SJSA1 (cell line): ENCODE measurements around the gene MKI67. TPM values are rescaled to one million over a fixed set of nuclear protein-coding genes. Genes with fewer than 3 reads are reported as not detected.

Experiments used
- DNase-seq, 2 experiments: peaks; one replicate each; pipeline ENCODE4 v3.0.0-alpha.2; 2015 to 2020; ENCODE audit warnings: low spot score in 2 of 2, low read depth in 1 of 2
- H3K27ac ChIP-seq: fragments of 250-450 bp; sonication (Bioruptor Pico); 2 replicates; pipeline ENCODE4 v1.5.1; 2020; ENCODE audit warnings: mild to moderate bottlenecking, moderate library complexity
- H3K27me3 ChIP-seq: fragments of 250-450 bp; sonication (Bioruptor Pico); replicated peaks from 2 replicates; pipeline ENCODE4 v1.5.1; 2020; ENCODE audit warnings: mild to moderate bottlenecking, moderate library complexity
- H3K36me3 ChIP-seq: fragments of 250-450 bp; sonication (Bioruptor Pico); 2 replicates; pipeline ENCODE4 v1.5.1; 2020; ENCODE audit warnings: mild to moderate bottlenecking
- H3K4me1 ChIP-seq: fragments of 250-450 bp; sonication (Bioruptor Pico); replicated peaks from 2 replicates; pipeline ENCODE4 v1.6.1; 2021; ENCODE audit warnings: mild to moderate bottlenecking
- H3K4me3 ChIP-seq: fragments of 250-450 bp; sonication (Bioruptor Pico); 2 replicates; pipeline ENCODE4 v1.5.1; 2020; ENCODE audit warnings: mild to moderate bottlenecking
- H3K9me3 ChIP-seq: fragments of 250-450 bp; sonication (Bioruptor Pico); replicated peaks from 2 replicates; pipeline ENCODE4 v1.5.1; 2020; ENCODE audit warnings: mild to moderate bottlenecking
- total RNA-seq: library from RNA; depleted of rRNA; stranded (reverse); fragments of >200 nt; shearing (Covaris generic); gene quantifications from 2 replicates; pipeline ENCODE4 v1.2.3, GENCODE V29; 2014

Gene MKI67
- total RNA-seq, 1 experiment from 2014 or later = 50.4 TPM

- no peak overlapping the region for H3K4me3 ChIP-seq
- H3K27me3 ChIP-seq = no peaks in the 10 kb centered on the region
- H3K9me3 ChIP-seq = no peaks in the 10 kb centered on the region
- no peaks in the 10 kb centered on the region for H3K4me1 ChIP-seq
- H3K36me3 ChIP-seq = peaks cover 100% of the 10 kb centered on the region
- no peak for DNase-seq
- H3K27ac ChIP-seq = no peak overlapping the region
Measured at GRCh38 chr10:128111696-128112095, 14.5 kb downstream of the MKI67 start.

GRCh38 chr10:128110339-128110738, 15.9 kb downstream of the MKI67 start:
- Histone ChIP-seq H3K9me3 (no peaks in the 10 kb centered on the region), H3K4me3 (no peak overlapping the region), H3K27ac (no peak overlapping the region), H3K27me3 (no peaks in the 10 kb centered on the region), H3K36me3 (peaks cover 100% of the 10 kb centered on the region), H3K4me1 (no peaks in the 10 kb centered on the region)
- no peak for DNase-seq

GRCh38 chr10:128109707-128110106, 16.5 kb downstream of the MKI67 start:
- Histone ChIP-seq H3K27ac (no peak overlapping the region), H3K4me3 (no peak overlapping the region), H3K27me3 (no peaks in the 10 kb centered on the region), H3K36me3 (peaks cover 100% of the 10 kb centered on the region), H3K4me1 (no peaks in the 10 kb centered on the region), H3K9me3 (no peaks in the 10 kb centered on the region)
- no peak for DNase-seq

GRCh38 chr10:128105383-128105782, 20.8 kb downstream of the MKI67 start:
- H3K27ac ChIP-seq = no peak overlapping the region
- no peaks in the 10 kb centered on the region for H3K27me3 ChIP-seq
- no peak overlapping the region for H3K4me3 ChIP-seq
- peaks cover 100% of the 10 kb centered on the region for H3K36me3 ChIP-seq
- no peaks in the 10 kb centered on the region; the same call in 1 of the 2 replicates for H3K9me3 ChIP-seq
- no peaks in the 10 kb centered on the region for H3K4me1 ChIP-seq
- DNase-seq = no peak

GRCh38 chr10:128103229-128103714, 23.0 kb downstream of the MKI67 start:
- H3K4me3 ChIP-seq = no peak overlapping the region
- H3K27me3 ChIP-seq = no peaks in the 10 kb centered on the region
- DNase-seq = no peak
- H3K4me1 ChIP-seq = no peaks in the 10 kb centered on the region
- no peaks in the 10 kb centered on the region; the same call in 1 of the 2 replicates for H3K9me3 ChIP-seq
- H3K36me3 ChIP-seq = peaks cover 100% of the 10 kb centered on the region
- no peak overlapping the region for H3K27ac ChIP-seq

GRCh38 chr10:128102480-128103228, 23.6 kb downstream of the MKI67 start:
- Histone ChIP-seq H3K4me1 (no peaks in the 10 kb centered on the region), H3K36me3 (peaks cover 100% of the 10 kb centered on the region), H3K27me3 (no peaks in the 10 kb centered on the region), H3K4me3 (no peak overlapping the region), H3K27ac (no peak overlapping the region), H3K9me3 (no peaks in the 10 kb centered on the region; the same call in 1 of the 2 replicates)
- no peak for DNase-seq

GRCh38 chr10:128101901-128102300, 24.3 kb downstream of the MKI67 start:
- DNase-seq = no peak
- H3K4me3 ChIP-seq = no peak overlapping the region
- no peaks in the 10 kb centered on the region for H3K27me3 ChIP-seq
- H3K27ac ChIP-seq = no peak overlapping the region
- H3K9me3 ChIP-seq = no peaks in the 10 kb centered on the region; the same call in 1 of the 2 replicates
- no peaks in the 10 kb centered on the region for H3K4me1 ChIP-seq
- peaks cover 100% of the 10 kb centered on the region for H3K36me3 ChIP-seq

GRCh38 chr10:128099901-128100300, 26.3 kb downstream of the MKI67 start:
- Histone ChIP-seq H3K4me1 (no peaks in the 10 kb centered on the region), H3K36me3 (peaks cover 94% of the 10 kb centered on the region), H3K9me3 (no peaks in the 10 kb centered on the region; the same call in 1 of the 2 replicates), H3K27ac (no peak overlapping the region), H3K4me3 (no peak overlapping the region), H3K27me3 (no peaks in the 10 kb centered on the region)
- DNase-seq = no peak

GRCh38 chr10:128098631-128099030, 27.6 kb downstream of the MKI67 start:
- no peaks in the 10 kb centered on the region; the same call in 1 of the 2 replicates for H3K9me3 ChIP-seq
- peaks cover 82% of the 10 kb centered on the region for H3K36me3 ChIP-seq
- H3K4me1 ChIP-seq = no peaks in the 10 kb centered on the region
- H3K27me3 ChIP-seq = no peaks in the 10 kb centered on the region
- H3K27ac ChIP-seq = no peak overlapping the region
- no peak for DNase-seq
- H3K4me3 ChIP-seq = no peak overlapping the region

GRCh38 chr10:128097783-128098182, 28.4 kb downstream of the MKI67 start:
- Histone ChIP-seq H3K4me3 (no peak overlapping the region), H3K9me3 (no peaks in the 10 kb centered on the region; the same call in 1 of the 2 replicates), H3K36me3 (peaks cover 73% of the 10 kb centered on the region), H3K27ac (no peak overlapping the region), H3K4me1 (no peaks in the 10 kb centered on the region), H3K27me3 (no peaks in the 10 kb centered on the region)
- DNase-seq = no peak

- Histone ChIP-seq H3K9me3 (no peaks in the 10 kb centered on the region; the same call in 1 of the 2 replicates), H3K4me1 (no peaks in the 10 kb centered on the region), H3K36me3 (peaks cover 62% of the 10 kb centered on the region), H3K27me3 (no peaks in the 10 kb centered on the region), H3K4me3 (no peak overlapping the region), H3K27ac (no peak overlapping the region)
- no peak for DNase-seq
Measured at GRCh38 chr10:128096486-128097199, 29.6 kb downstream of the MKI67 start.

GRCh38 chr10:128095753-128096469, 30.3 kb downstream of the MKI67 start:
- Histone ChIP-seq H3K27ac (no peak overlapping the region), H3K4me3 (no peak overlapping the region), H3K27me3 (no peaks in the 10 kb centered on the region), H3K4me1 (no peaks in the 10 kb centered on the region), H3K36me3 (peaks cover 54% of the 10 kb centered on the region), H3K9me3 (no peaks in the 10 kb centered on the region; the same call in 1 of the 2 replicates)
- no peak for DNase-seq

- peak in 1 of 2 experiments; percentile 15 for DNase-seq
- peaks cover 47% of the 10 kb centered on the region for H3K36me3 ChIP-seq
- no peaks in the 10 kb centered on the region for H3K9me3 ChIP-seq
- no peak overlapping the region for H3K4me3 ChIP-seq
- no peaks in the 10 kb centered on the region for H3K4me1 ChIP-seq
- no peak overlapping the region for H3K27ac ChIP-seq
- no peaks in the 10 kb centered on the region for H3K27me3 ChIP-seq
Measured at GRCh38 chr10:128095027-128095752, 31.0 kb downstream of the MKI67 start.
